Ovary (tissue), 3 donors: ENCODE measurements around the gene PHYHD1.

Experiments
- EP300 ChIP-seq: sonication (generic); formaldehyde crosslinking; IDR thresholded peaks from one replicate; pipeline ENCODE4 v1.6.1; 2017; ENCODE audit warnings: antibody characterized with exemption
- TF ChIP-seq, protein P1 (sequence below), 3 donors: fragments of 450-650 bp in 2 of 3; fragments of 200-600 bp in 1 of 3; IDR thresholded peaks; one replicate each; pipeline versions ENCODE4 v1.5.1 to v1.8.0; 2016 to 2022; ENCODE audit warnings: antibody characterized with exemption in 3 of 3, mild to moderate bottlenecking in 1 of 3
- donor health status: DM: no; HTN: no; CAD: no.

DNA sequence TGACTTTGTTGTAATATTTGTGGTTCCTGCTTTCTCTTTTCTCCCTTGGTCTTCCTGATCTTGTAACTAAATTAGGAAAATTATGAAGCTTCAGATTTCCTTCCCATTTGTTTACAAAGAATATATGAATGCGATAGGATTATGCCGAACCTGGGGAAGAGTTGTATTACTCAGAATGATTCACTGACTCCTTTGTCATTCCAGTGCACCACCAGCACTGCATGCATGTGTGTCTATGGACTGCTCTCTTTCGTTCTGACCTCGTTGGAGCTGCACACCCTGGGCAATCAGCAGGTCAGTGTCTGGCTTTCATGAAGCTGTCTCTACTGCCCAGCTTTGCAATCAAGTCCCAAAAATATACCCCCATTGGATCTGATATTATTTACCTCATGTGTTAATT lies 52.2 kb downstream of the PHYHD1 start:
- TF ChIP-seq, protein P1, sequence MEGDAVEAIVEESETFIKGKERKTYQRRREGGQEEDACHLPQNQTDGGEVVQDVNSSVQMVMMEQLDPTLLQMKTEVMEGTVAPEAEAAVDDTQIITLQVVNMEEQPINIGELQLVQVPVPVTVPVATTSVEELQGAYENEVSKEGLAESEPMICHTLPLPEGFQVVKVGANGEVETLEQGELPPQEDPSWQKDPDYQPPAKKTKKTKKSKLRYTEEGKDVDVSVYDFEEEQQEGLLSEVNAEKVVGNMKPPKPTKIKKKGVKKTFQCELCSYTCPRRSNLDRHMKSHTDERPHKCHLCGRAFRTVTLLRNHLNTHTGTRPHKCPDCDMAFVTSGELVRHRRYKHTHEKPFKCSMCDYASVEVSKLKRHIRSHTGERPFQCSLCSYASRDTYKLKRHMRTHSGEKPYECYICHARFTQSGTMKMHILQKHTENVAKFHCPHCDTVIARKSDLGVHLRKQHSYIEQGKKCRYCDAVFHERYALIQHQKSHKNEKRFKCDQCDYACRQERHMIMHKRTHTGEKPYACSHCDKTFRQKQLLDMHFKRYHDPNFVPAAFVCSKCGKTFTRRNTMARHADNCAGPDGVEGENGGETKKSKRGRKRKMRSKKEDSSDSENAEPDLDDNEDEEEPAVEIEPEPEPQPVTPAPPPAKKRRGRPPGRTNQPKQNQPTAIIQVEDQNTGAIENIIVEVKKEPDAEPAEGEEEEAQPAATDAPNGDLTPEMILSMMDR (IDR thresholded peaks at IDR 0.05) = no peak
- TF ChIP-seq EP300 = no peak
